ENCODE measurements around the gene FAM118B.

DNA sequence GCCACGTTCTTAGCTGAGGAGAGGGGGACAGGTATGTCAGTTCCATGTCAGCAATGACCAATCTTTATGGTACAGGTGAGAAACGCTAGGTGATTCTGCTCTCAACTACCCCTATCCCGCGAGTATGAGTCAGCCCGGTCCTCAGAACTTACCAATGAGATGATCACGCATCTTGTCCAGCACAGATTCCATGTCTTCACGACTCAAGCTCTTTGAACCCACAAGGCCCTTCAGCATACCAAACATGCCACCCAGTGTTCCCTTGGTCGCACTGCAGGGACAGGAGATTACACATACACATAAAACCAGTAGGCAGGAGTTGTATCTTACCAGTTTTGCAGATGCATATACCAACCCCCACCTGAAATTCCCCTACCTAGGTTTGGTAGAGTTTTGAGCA lies 54.2 kb downstream of the FAM118B start:
- TF ChIP-seq GATA1 (IDR thresholded peaks at IDR 0.05; ENCODE audit: low read depth, low read length): no peak
- no peak for TF ChIP-seq POLR2A (IDR thresholded peaks at IDR 0.05; ENCODE audit: low read length)
